GM19372 (cell line): ENCODE measurements around the gene ERCC1.
A peak's percentile ranks its signal among the peaks of the same experiment; 100 is the strongest.
"Not testable (repeated sequence)": the region's sequence is repeated elsewhere in the genome, so short reads cannot be mapped to it uniquely, and the experiment has no call there.

Experiments used
- ATAC-seq: cut with Tn5 transposase; IDR thresholded peaks from one replicate; pipeline ENCODE4 v1.9.1; 2021; ENCODE audit warnings: mild to moderate bottlenecking, low read depth, moderate library complexity; ENCODE audit not compliant: unreplicated experiment

ERCC1 gene

GRCh38 chr19:45432543-45432942 is 8.8 kb upstream of the ERCC1 start:
- not testable (repeated sequence) for ATAC-seq

GRCh38 chr19:45431008-45431407 is 7.3 kb upstream of the ERCC1 start:
- not testable (repeated sequence) for ATAC-seq

GRCh38 chr19:45429896-45430295 is 6.2 kb upstream of the ERCC1 start:
- not testable (repeated sequence) for ATAC-seq

GRCh38 chr19:45428384-45429231 is 4.9 kb upstream of the ERCC1 start:
- ATAC-seq: no peak

- no peak for ATAC-seq
Observed at GRCh38 chr19:45424191-45425058, 708 bp upstream of the ERCC1 start.

- ATAC-seq: no peak
Observed at GRCh38 chr19:45423033-45423588, 606 bp downstream of the ERCC1 start.

- ATAC-seq: no peak
Observed at GRCh38 chr19:45421947-45422498, 1.7 kb downstream of the ERCC1 start.

- no peak for ATAC-seq
Observed at GRCh38 chr19:45420871-45421270, 2.8 kb downstream of the ERCC1 start.

GRCh38 chr19:45420356-45420755 is 3.4 kb downstream of the ERCC1 start:
- ATAC-seq: no peak

GRCh38 chr19:45419895-45420294 is 3.8 kb downstream of the ERCC1 start:
- ATAC-seq: no peak

GRCh38 chr19:45419396-45419795 is 4.3 kb downstream of the ERCC1 start:
- ATAC-seq: peak; percentile 47

- no peak for ATAC-seq
Observed at GRCh38 chr19:45418802-45419201, 4.9 kb downstream of the ERCC1 start.

GRCh38 chr19:45417151-45417550 is 6.6 kb downstream of the ERCC1 start:
- no peak for ATAC-seq

- no peak for ATAC-seq
Observed at GRCh38 chr19:45414468-45414867, 9.2 kb downstream of the ERCC1 start.

GRCh38 chr19:45413497-45413896 is 10.2 kb downstream of the ERCC1 start:
- no peak for ATAC-seq

GRCh38 chr19:45410330-45410729 is 13.4 kb downstream of the ERCC1 start:
- ATAC-seq: not testable (repeated sequence)

GRCh38 chr19:45409557-45409920 is 14.2 kb downstream of the ERCC1 start:
- no peak for ATAC-seq

- no peak for ATAC-seq
Observed at GRCh38 chr19:45408830-45409556, 14.7 kb downstream of the ERCC1 start.

GRCh38 chr19:45408121-45408520 is 15.6 kb downstream of the ERCC1 start:
- ATAC-seq: no peak

- ATAC-seq: not testable (repeated sequence)
Observed at GRCh38 chr19:45407585-45407984, 16.1 kb downstream of the ERCC1 start.
